ENCODE results near the gene CDC42BPB. TPM values are rescaled to one million over a fixed set of nuclear protein-coding genes. Genes with fewer than 3 reads are reported as not detected.

CDC42BPB gene
- total RNA-seq, 2 donors from 2014 or later, result 66.2 to 102 TPM

GRCh38 chr14:102918438-102918837, 138.9 kb downstream of the CDC42BPB start:
- intact Hi-C loops (cut with DNase I), result no loop called here
- TF ChIP-seq, protein P1, sequence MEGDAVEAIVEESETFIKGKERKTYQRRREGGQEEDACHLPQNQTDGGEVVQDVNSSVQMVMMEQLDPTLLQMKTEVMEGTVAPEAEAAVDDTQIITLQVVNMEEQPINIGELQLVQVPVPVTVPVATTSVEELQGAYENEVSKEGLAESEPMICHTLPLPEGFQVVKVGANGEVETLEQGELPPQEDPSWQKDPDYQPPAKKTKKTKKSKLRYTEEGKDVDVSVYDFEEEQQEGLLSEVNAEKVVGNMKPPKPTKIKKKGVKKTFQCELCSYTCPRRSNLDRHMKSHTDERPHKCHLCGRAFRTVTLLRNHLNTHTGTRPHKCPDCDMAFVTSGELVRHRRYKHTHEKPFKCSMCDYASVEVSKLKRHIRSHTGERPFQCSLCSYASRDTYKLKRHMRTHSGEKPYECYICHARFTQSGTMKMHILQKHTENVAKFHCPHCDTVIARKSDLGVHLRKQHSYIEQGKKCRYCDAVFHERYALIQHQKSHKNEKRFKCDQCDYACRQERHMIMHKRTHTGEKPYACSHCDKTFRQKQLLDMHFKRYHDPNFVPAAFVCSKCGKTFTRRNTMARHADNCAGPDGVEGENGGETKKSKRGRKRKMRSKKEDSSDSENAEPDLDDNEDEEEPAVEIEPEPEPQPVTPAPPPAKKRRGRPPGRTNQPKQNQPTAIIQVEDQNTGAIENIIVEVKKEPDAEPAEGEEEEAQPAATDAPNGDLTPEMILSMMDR (IDR thresholded peaks at IDR 0.05), result no peak
- TF ChIP-seq POLR2A (IDR thresholded peaks at IDR 0.05), result no peak
- Histone ChIP-seq H3K27ac (no peak overlapping the region), H3K4me3 (no peak overlapping the region), H3K4me1 (peaks cover 8% of the 10 kb centered on the region), H3K36me3 (replicated peaks in 1 of 2; ENCODE audit: insufficient read depth in 1 of 2, low read depth in 2 of 2) (no peaks in the 10 kb centered on the region), H3K27me3 (peaks cover 0 to 5% of the 10 kb centered on the region in 2 donors), H3K9me3 (no peaks in the 10 kb centered on the region)
- 50 to 53% methylated on average over 2 of the region's 2 CpGs for WGBS, 2 donors
- DNase-seq, result no peak
- no peak for ATAC-seq

DNA sequence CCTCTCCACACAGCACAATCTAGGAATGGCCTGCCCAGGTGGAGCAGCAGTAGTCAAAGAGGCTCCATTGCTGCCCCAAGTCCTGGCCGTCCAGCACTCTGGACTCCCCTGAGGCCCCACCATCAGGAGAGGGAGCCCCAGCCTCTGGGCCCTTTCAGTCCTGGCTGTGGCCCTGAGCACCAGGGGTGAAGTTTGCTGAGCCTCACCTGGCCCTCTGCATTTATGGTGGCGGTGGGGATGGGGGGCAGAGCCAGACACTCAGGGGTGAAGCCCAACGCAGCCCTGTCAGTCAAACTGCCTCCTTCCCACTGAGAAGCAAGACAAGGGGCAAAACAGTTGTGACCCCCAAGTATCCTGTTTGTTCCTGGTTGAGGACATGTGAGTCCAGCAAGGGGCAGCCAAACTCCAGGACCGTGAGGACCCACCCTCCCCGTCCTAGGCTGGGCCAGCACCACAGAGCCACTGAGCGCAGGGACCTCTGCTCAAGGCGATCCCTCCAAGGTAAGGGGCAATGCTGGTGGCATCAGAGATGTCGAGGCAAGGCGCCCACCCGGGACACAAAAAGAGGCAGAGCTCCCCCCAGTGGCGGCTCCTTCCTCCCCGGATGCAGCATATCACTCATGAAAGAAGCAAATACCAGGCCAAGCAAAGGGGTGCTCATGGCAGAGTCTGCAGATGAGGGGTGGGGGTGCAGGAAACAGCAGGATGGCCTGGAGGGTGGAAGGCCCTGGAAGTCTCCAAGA, 139.7 kb downstream of the CDC42BPB start:
- H3K9me3 ChIP-seq, result no peaks in the 10 kb centered on the region
- ATAC-seq (no peak), DNase-seq (peak in 3 of 4 donors; percentile 42 to 65 (median 46))
- H3K4me3 ChIP-seq, result no peak overlapping the region
- no peaks in the 10 kb centered on the region for H3K36me3 ChIP-seq (replicated peaks in 1 of 2; ENCODE audit: insufficient read depth in 1 of 2, low read depth in 2 of 2)
- WGBS, 2 donors, result 35 to 37% methylated on average over 5 to 12 of the region's 12 CpGs
- H3K27me3 ChIP-seq, result no peaks in the 10 kb centered on the region
- intact Hi-C loops (cut with DNase I), result no loop called here
- no peak for TF ChIP-seq POLR2A (IDR thresholded peaks at IDR 0.05)
- TF ChIP-seq, protein P1 (IDR thresholded peaks at IDR 0.05), result peak; percentile 31 to 56 (median 46)
- no peak overlapping the region for H3K27ac ChIP-seq
- H3K4me1 ChIP-seq, result peaks cover 1% of the 10 kb centered on the region

DNA sequence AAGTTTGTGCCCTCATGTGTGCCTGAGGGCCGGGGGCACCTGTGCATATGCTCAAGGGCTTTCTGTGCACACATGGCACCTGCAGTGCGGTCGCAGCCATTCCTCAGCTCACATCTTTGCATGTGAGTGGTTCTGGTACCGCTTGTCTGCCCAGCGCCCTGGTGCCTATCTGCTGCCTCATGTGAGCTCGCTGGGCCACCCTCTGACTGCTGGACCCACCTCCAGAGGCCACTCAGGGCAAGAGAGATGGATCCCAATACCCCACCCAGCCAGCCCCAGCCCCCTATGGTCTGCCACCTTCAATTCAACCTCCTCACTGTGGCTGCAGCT, 140.3 kb downstream of the CDC42BPB start:
- Histone ChIP-seq H3K36me3 (replicated peaks in 1 of 2; ENCODE audit: insufficient read depth in 1 of 2, low read depth in 2 of 2) (no peaks in the 10 kb centered on the region), H3K4me1 (no peaks in the 10 kb centered on the region), H3K27ac (no peak overlapping the region), H3K4me3 (no peak overlapping the region), H3K27me3 (no peaks in the 10 kb centered on the region), H3K9me3 (no peaks in the 10 kb centered on the region)
- no peak for DNase-seq
- no peak for TF ChIP-seq POLR2A (IDR thresholded peaks at IDR 0.05)
- TF ChIP-seq, protein P1 (IDR thresholded peaks at IDR 0.05), result no peak
- intact Hi-C loops (cut with DNase I), result no loop called here
- 61 to 73% methylated on average over 4 to 6 of the region's 6 CpGs for WGBS, 2 donors
- no peak for ATAC-seq

DNA sequence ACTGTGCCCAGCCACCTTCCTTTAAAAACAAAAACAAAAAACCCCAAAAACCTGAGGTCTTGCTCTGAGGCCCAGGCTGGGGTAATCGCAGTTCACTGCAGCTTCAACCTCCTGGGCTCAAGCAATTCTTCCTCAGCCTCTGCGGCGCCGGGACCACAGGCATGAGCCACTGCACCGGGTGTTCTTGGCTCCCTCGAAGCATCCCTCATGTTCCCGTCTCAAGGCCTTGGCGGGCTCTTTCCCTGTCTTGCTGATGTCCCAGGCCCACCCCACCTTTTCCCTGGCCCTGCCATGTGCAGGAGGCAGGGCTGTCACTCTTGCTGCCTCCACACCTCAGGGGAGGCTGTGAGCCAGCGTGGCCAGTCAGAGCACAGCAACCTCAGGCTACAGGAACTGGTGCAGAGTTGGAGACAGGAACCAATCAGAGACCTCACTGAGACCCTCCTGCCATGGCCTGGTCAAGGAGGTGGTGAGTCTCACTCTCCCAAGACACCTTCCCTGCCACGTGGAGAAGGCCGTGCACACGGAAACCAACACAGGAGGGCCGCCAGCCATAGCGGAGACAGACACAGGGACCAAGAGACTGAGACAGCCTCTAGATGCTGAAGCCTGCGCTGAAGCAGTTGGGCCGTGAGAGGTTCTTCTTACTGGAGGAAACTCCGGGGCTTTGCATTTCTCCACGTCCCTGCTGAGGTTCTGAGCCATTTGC, 140.8 kb downstream of the CDC42BPB start:
- DNase-seq (no peak), ATAC-seq (no peak)
- H3K27ac ChIP-seq, result no peak overlapping the region
- WGBS, 2 donors, result 66 to 77% methylated on average over 10 to 18 of the region's 18 CpGs
- TF ChIP-seq, protein P1 (IDR thresholded peaks at IDR 0.05), result no peak
- TF ChIP-seq POLR2A (IDR thresholded peaks at IDR 0.05), result no peak
- intact Hi-C loops (cut with DNase I), result no loop called here
- H3K36me3 ChIP-seq (replicated peaks in 1 of 2; ENCODE audit: insufficient read depth in 1 of 2, low read depth in 2 of 2), result no peaks in the 10 kb centered on the region
- no peaks in the 10 kb centered on the region for H3K4me1 ChIP-seq
- H3K9me3 ChIP-seq, result no peaks in the 10 kb centered on the region
- H3K4me3 ChIP-seq, result no peak overlapping the region
- H3K27me3 ChIP-seq, result no peaks in the 10 kb centered on the region
